MM.1S (cell line): ENCODE data around the gene REELD1.

Source experiments
- CTCF ChIP-seq: fragments of 300-600 bp; sonication (generic); IDR thresholded peaks from 2 replicates; pipeline ENCODE4 v1.5.1; 2016; ENCODE audit warnings: antibody characterized with exemption, low read length, mixed read lengths
- EZH2 ChIP-seq: fragments of 300-600 bp; sonication (generic); optimal IDR thresholded peaks from 2 replicates; pipeline ENCODE3; 2017; ENCODE audit warnings: low read depth, mild to moderate bottlenecking, antibody characterized with exemption, low read length, mixed read lengths
- EZH2phosphoT487 ChIP-seq: fragments of 300-600 bp; sonication (generic); IDR thresholded peaks from 2 replicates; pipeline ENCODE4 v1.6.1; 2018; ENCODE audit warnings: antibody characterized with exemption, low read length

- no peak for TF ChIP-seq CTCF
- TF ChIP-seq EZH2phosphoT487: no peak
- TF ChIP-seq EZH2: no peak
Measured at GRCh38 chr4:146165221-146165620, 49.1 kb upstream of the REELD1 start.
